HEK293T (cell line): ENCODE measurements around the gene JARID2.

ENCODE experiments used
- CTCF ChIA-PET: fragments of 350-600 bp; formaldehyde crosslinking; extraction: SDS; loops from one replicate; lab custom pipeline; 2021; ENCODE audit warnings: antibody characterized with exemption, inconsistent platforms; lab: Yijun Ruan, JAX
- POLR2A ChIA-PET: fragments of 350-600 bp; formaldehyde crosslinking; extraction: SDS; loops from one replicate; lab custom pipeline; 2020; ENCODE audit warnings: antibody characterized with exemption, inconsistent platforms; lab: Yijun Ruan, JAX
- DNase-seq: peaks from one replicate; pipeline ENCODE4 v3.0.0; 2012; ENCODE audit warnings: mixed read lengths; ENCODE audit errors: extremely low spot score
- ARNT ChIP-seq: fragments of 450-650 bp; IDR thresholded peaks from 2 replicates; pipeline ENCODE4 v1.6.1; 2017; ENCODE audit warnings: mild to moderate bottlenecking
- BHLHE40 ChIP-seq: fragments of 450-650 bp; IDR thresholded peaks from 2 replicates; pipeline ENCODE4 v1.6.1; 2016; ENCODE audit warnings: mild to moderate bottlenecking, moderate library complexity, borderline replicate concordance
- CTBP1 ChIP-seq: fragments of 450-650 bp; IDR thresholded peaks from 2 replicates; pipeline ENCODE4 v1.6.1; 2016; ENCODE audit warnings: borderline replicate concordance
- ELF4 ChIP-seq: fragments of 450-650 bp; IDR thresholded peaks from 2 replicates; pipeline ENCODE4 v1.6.1; 2017; ENCODE audit warnings: antibody characterized with exemption
- FOXA1 ChIP-seq: fragments of 450-650 bp; IDR thresholded peaks from 2 replicates; pipeline ENCODE4 v1.6.1; 2016; ENCODE audit warnings: mild to moderate bottlenecking
- FOXK2 ChIP-seq: fragments of 450-650 bp; IDR thresholded peaks from 2 replicates; pipeline ENCODE4 v1.6.1; 2016; ENCODE audit warnings: mild to moderate bottlenecking
- FOXM1 ChIP-seq: fragments of 450-650 bp; IDR thresholded peaks from 2 replicates; pipeline ENCODE4 v1.6.1; 2017; ENCODE audit warnings: mild to moderate bottlenecking, borderline replicate concordance
- HDGF ChIP-seq: fragments of 450-650 bp; IDR thresholded peaks from 2 replicates; pipeline ENCODE4 v1.6.1; 2017; ENCODE audit warnings: antibody characterized with exemption, borderline replicate concordance
- L3MBTL2 ChIP-seq: fragments of 450-650 bp; conservative IDR thresholded peaks from 2 replicates; pipeline ENCODE4 v1.6.1; 2016; ENCODE audit warnings: mild to moderate bottlenecking
- LEF1 ChIP-seq: fragments of 450-650 bp; IDR thresholded peaks from 2 replicates; pipeline ENCODE4 v1.6.1; 2017; ENCODE audit warnings: mild to moderate bottlenecking, borderline replicate concordance
- NFRKB ChIP-seq: fragments of 450-650 bp; IDR thresholded peaks from 2 replicates; pipeline ENCODE4 v1.6.1; 2016; ENCODE audit warnings: mild to moderate bottlenecking, moderate library complexity
- PKNOX1 ChIP-seq: fragments of 450-650 bp; IDR thresholded peaks from 2 replicates; pipeline ENCODE4 v1.6.1; 2016
- SP1 ChIP-seq: fragments of 450-650 bp; IDR thresholded peaks from 2 replicates; pipeline ENCODE4 v1.6.1; 2017
- SUZ12 ChIP-seq: fragments of 450-650 bp; IDR thresholded peaks from 2 replicates; pipeline ENCODE4 v1.6.1; 2016; ENCODE audit warnings: mild to moderate bottlenecking
- TARDBP ChIP-seq: fragments of 450-650 bp; IDR thresholded peaks from 2 replicates; pipeline ENCODE4 v1.6.1; 2016
- ZNF384 ChIP-seq: fragments of 450-650 bp; IDR thresholded peaks from 2 replicates; pipeline ENCODE4 v1.6.1; 2016

Gene JARID2

GRCh38 chr6:15429141-15430110 lies 183.6 kb downstream of the JARID2 start:
- ChIA-PET POLR2A (no interaction called here), CTCF (no interaction called here)
- DNase-seq, result no peak
- TF ChIP-seq PKNOX1, result no peak
- TF ChIP-seq SP1, result no peak
- TF ChIP-seq ZNF384, result no peak
- no peak for TF ChIP-seq HDGF
- no peak for TF ChIP-seq NFRKB
- no peak for TF ChIP-seq BHLHE40

DNA sequence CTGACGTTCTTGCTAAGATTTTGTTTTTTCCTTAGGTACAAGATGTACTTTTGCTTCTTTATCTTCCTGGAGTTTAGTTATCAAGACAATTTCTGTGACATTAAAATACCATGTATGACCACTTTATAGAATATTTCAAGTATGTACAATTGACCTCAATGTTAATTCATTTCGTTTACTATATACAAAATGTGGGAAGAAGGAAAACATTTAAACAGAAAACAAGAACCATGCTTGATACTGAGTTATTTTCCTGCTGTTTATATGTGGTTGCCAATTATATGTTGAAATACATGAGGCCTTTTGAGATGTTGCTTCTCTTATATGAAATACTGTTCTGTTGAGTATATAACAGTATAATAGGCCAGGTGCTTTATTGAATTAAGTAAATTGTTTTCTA lies 184.3 kb downstream of the JARID2 start:
- TF ChIP-seq TARDBP (no peak), PKNOX1 (no peak), FOXK2 (no peak), CTBP1 (no peak), SUZ12 (no peak), ELF4 (no peak), FOXM1 (no peak), ZNF384 (no peak), L3MBTL2 (no peak), SP1 (no peak), HDGF (no peak), NFRKB (no peak), LEF1 (no peak), FOXA1 (no peak), BHLHE40 (no peak), ARNT (no peak)
- POLR2A ChIA-PET, result no interaction called here
- DNase-seq, result no peak
- CTCF ChIA-PET, result no interaction called here

DNA sequence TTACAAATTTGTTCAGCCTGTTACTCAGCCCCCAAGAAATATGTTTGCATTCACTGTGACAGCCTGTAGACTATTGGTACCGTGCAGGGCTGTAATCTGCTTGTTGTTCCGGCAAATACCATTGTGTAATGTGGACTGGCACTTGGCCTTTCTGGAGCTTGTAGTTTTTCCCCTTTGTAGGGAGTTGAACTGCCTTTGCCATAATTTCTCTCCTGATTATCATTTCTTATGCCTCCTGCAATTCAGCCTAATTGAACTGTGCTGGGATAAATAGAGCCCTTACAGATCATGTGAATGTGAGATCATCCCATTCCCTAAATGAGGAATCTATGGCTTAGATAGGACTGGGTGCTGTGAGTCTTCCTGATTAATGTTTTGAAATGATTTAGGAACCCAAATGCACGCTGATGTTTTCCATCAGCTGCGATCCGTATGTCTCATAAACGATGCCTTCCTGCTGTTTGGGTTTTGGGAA lies 185.1 kb downstream of the JARID2 start:
- no peak for DNase-seq
- ChIA-PET POLR2A (interaction anchor here (0.8 kb wide), 1 partner anchor 18 kb away, joined by 3 read pairs; no protein-coding TSS in a partner anchor), CTCF (interaction anchor here (1.2 kb wide), 1 partner anchor 12 kb away, joined by 5 read pairs; no protein-coding TSS in a partner anchor)
- TF ChIP-seq BHLHE40 (no peak), NFRKB (no peak), SUZ12 (no peak), SP1 (no peak)

DNA sequence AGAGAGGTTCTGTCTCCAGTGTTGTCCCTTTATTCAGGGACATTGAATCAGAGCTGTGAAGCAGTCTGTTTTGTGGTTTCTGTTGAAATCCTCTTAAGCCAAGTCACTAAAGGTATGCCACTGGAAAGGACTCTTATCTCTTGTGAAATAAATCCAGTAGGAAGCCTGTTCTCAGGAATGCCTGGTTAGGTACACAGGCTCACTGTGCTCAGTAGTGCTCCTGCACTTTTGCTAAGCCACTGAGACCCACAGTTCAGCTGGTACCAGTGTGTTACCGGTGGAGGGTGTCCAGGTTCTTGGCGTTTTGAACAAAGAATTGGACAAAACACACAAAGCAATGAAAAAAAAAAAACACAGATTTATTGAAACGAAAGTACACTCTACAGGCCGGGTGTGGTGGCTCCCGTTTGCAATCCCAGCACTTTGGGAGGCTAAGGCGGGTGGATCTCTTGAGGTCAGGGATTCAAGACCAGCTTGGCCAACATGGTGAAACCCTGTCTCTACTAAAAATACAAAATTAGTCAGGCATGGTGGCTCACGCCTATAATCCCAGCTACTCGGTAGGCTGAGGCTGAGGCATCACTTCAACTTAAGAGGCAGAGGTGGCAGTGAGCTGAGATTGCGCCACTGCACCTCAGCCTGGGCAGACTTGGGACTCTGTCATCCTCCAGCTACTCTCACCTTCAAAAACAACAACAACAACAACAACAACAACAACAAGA lies 186.1 kb downstream of the JARID2 start:
- DNase-seq, result no peak
- POLR2A ChIA-PET, result interaction anchor here (0.8 kb wide), 1 partner anchor 19 kb away, joined by 3 read pairs; no protein-coding TSS in a partner anchor
- TF ChIP-seq HDGF, result no peak
- no peak for TF ChIP-seq NFRKB
- TF ChIP-seq SP1, result no peak
- no peak for TF ChIP-seq CTBP1
- no peak for TF ChIP-seq L3MBTL2
- no peak for TF ChIP-seq BHLHE40
- no peak for TF ChIP-seq FOXK2
- no peak for TF ChIP-seq FOXM1
- no peak for TF ChIP-seq TARDBP
- no peak for TF ChIP-seq ARNT
- TF ChIP-seq FOXA1, result no peak
- TF ChIP-seq LEF1, result no peak
- TF ChIP-seq SUZ12, result no peak
- no peak for TF ChIP-seq ZNF384
- no peak for TF ChIP-seq ELF4
- no peak for TF ChIP-seq PKNOX1
- CTCF ChIA-PET, result interaction anchor here (1.2 kb wide), 1 partner anchor 11 kb away, joined by 5 read pairs; no protein-coding TSS in a partner anchor

DNA sequence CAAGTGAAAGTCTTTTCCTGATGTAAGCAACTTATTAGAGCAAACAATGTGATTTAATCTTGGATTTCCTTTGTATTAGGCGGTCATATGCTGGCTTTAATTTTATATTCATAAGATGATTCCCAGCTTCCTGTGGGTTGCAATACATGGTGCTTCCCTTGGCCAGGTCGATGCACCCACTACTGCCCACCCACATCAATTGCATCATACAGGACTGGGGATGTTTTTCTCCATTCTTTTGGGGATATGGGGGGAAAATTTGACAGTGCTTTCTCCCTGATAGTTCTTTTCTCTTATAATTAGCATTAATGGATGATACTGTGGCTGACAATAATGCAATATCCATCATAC lies 187.6 kb downstream of the JARID2 start:
- ChIA-PET POLR2A (no interaction called here), CTCF (no interaction called here)
- no peak for DNase-seq
- TF ChIP-seq FOXK2 (no peak), FOXA1 (no peak)

- TF ChIP-seq ZNF384, result no peak
- no peak for TF ChIP-seq NFRKB
- TF ChIP-seq BHLHE40, result no peak
- no peak for TF ChIP-seq CTBP1
- TF ChIP-seq PKNOX1, result no peak
- no peak for TF ChIP-seq FOXA1
- TF ChIP-seq ELF4, result no peak
- no peak for TF ChIP-seq FOXK2
- no peak for TF ChIP-seq TARDBP
- TF ChIP-seq ARNT, result no peak
- TF ChIP-seq FOXM1, result no peak
- no peak for TF ChIP-seq LEF1
- no peak for TF ChIP-seq L3MBTL2
- TF ChIP-seq SUZ12, result no peak
- TF ChIP-seq HDGF, result no peak
- TF ChIP-seq SP1, result no peak
- no peak for DNase-seq
- ChIA-PET POLR2A (no interaction called here), CTCF (no interaction called here)
These were observed 188.4 kb downstream of the JARID2 start for GRCh38 chr6:15434263-15434662.
